WI38 (cell line): ENCODE results near the gene SAMD4A.

Source experiments
- H3K4me3 ChIP-seq: 2 replicates; pipeline ENCODE4 v1.5.1; 2011; ENCODE audit warnings: low read depth, mild to moderate bottlenecking, control low read depth, low read length
- CTCF ChIP-seq: IDR thresholded peaks from 2 replicates; pipeline ENCODE4 v1.5.1; 2012; ENCODE audit warnings: low read depth, mild to moderate bottlenecking, control low read depth, low read length

The SAMD4A gene

GRCh38 chr14:54566410-54567223 is at the start of gene SAMD4A:
Gene SAMD4A, plus strand, starts transcription at chr14:54567128. Its CDS starts 789 bp downstream, at chr14:54567917.
- no peak for TF ChIP-seq CTCF
- peak within 1 kb of the TSS; percentile 79 for H3K4me3 ChIP-seq

- TF ChIP-seq CTCF, result no peak
- no peak overlapping the region for H3K4me3 ChIP-seq
These were observed 42.5 kb upstream of the SAMD4A start for GRCh38 chr14:54524410-54524809.

- H3K4me3 ChIP-seq, result no peak overlapping the region
- TF ChIP-seq CTCF, result no peak
These were observed 38.0 kb upstream of the SAMD4A start for GRCh38 chr14:54528973-54529372.

GRCh38 chr14:54529811-54530210 is 37.1 kb upstream of the SAMD4A start:
- no peak overlapping the region for H3K4me3 ChIP-seq
- no peak for TF ChIP-seq CTCF

GRCh38 chr14:54532111-54533012 is 34.6 kb upstream of the SAMD4A start:
- H3K4me3 ChIP-seq, result no peak overlapping the region
- TF ChIP-seq CTCF, result no peak

GRCh38 chr14:54533100-54533499 is 33.8 kb upstream of the SAMD4A start:
- H3K4me3 ChIP-seq, result no peak overlapping the region
- TF ChIP-seq CTCF, result no peak

- TF ChIP-seq CTCF, result no peak
- no peak overlapping the region for H3K4me3 ChIP-seq
These were observed 31.8 kb upstream of the SAMD4A start for GRCh38 chr14:54535126-54535525.
